Neuron (in vitro differentiated cells): Measurements from ENCODE around the gene SLC12A9.
"Not testable (repeated sequence)": the region's sequence is repeated elsewhere in the genome, so short reads cannot be mapped to it uniquely, and the experiment has no call there.

ENCODE experiments used
- H2AFZ ChIP-seq: one replicate; pipeline ENCODE4 v1.6.1; 2013; ENCODE audit warnings: low read depth, mild to moderate bottlenecking, inconsistent platforms, low read length, moderate library complexity
- H3K27me3 ChIP-seq: one replicate; pipeline ENCODE4 v1.6.1; 2013; ENCODE audit warnings: low read length; ENCODE audit not compliant: insufficient read depth
- H3K36me3 ChIP-seq: one replicate; pipeline ENCODE4 v1.6.1; 2013; ENCODE audit warnings: low read length; ENCODE audit not compliant: insufficient read depth
- H3K4me1 ChIP-seq: one replicate; pipeline ENCODE4 v1.6.1; 2013; ENCODE audit warnings: low read length; ENCODE audit not compliant: insufficient read depth
- H3K4me3 ChIP-seq: 2 replicates; pipeline ENCODE4 v1.5.1; 2013; ENCODE audit warnings: mild to moderate bottlenecking, low read length, moderate library complexity
- H3K9me3 ChIP-seq: one replicate; pipeline ENCODE4 v1.6.1; 2013; ENCODE audit warnings: low read length

Gene SLC12A9

GRCh38 chr7:100893910-100894721, 41.6 kb downstream of the SLC12A9 start:
- no peak overlapping the region for H2AFZ ChIP-seq
- no peaks in the 10 kb centered on the region for H3K36me3 ChIP-seq
- H3K27me3 ChIP-seq = peaks cover 14% of the 10 kb centered on the region
- no peak overlapping the region for H3K4me3 ChIP-seq
- no peaks in the 10 kb centered on the region for H3K9me3 ChIP-seq
- peaks cover 31% of the 10 kb centered on the region for H3K4me1 ChIP-seq

- no peaks in the 10 kb centered on the region for H3K36me3 ChIP-seq
- H3K4me1 ChIP-seq = peaks cover 27% of the 10 kb centered on the region
- H3K9me3 ChIP-seq = no peaks in the 10 kb centered on the region
- H2AFZ ChIP-seq = no peak overlapping the region
- H3K27me3 ChIP-seq = peaks cover 14% of the 10 kb centered on the region
- peak overlapping the region; percentile 38 for H3K4me3 ChIP-seq
Measured at GRCh38 chr7:100894860-100895700, 42.6 kb downstream of the SLC12A9 start.

DNA sequence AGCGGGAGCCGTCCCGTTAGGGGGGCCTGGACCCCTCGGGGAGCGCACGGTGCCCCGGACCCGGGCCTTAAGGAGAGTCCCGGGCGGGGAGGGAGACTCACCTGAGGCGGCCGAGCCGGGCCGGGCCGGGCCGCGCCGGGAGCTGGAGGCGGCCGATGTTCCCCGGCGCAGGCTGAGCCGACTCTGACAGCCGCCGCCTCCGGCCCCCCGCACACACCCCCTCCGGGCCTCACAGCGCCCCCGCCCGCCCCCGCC, 43.1 kb downstream of the SLC12A9 start, which contains the start of gene ACHE:
Gene ACHE, minus strand, starts transcription at position 188 of the 255 bp plus-strand sequence. CDS start 1,656 bp downstream, outside the sequence.
- H3K4me3 ChIP-seq = peak within 1 kb of the TSS; percentile 38
- no peaks in the 10 kb centered on the region for H3K36me3 ChIP-seq
- H2AFZ ChIP-seq = no peak within 1 kb of the TSS
- H3K27me3 ChIP-seq = peaks cover 14% of the 10 kb centered on the region
- no peaks in the 10 kb centered on the region for H3K9me3 ChIP-seq
- peaks cover 23% of the 10 kb centered on the region for H3K4me1 ChIP-seq

DNA sequence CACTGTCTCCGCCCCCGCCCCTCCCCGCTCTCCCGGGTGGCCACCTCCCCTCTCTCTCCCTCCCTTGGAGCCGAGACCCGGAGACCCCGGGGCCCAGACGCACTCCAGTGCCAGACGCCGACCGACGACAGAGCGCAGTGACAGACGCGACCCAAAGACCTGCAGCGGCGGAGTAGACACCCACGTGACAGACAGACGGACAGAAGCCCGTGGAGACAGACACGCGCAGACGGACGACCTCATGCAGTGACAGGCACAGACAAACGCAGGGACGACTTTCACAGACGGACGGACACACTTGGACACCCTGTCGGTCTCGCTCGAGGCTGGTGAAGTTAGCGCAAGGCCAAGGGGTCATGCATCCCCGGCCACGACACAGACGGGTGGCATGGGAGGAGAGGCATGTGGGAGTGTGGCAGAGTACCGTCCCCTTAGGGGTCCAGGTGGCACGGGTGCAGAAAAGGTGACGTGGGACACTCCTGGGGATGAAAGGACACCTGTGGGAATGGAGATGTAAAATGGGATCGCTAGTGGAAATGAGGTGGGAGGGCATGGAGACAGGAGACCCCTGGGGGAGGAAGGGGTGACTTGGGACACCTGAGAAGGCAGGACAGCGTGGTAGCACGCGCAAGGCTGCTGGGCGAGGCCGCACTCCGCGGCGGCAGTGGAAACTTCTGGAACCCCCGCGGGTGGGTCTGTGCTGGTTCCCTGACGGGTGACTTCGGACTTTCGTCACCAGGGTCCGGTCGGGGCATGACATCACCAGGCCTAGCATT, 43.6 kb downstream of the SLC12A9 start:
- peaks cover 14% of the 10 kb centered on the region for H3K27me3 ChIP-seq
- H2AFZ ChIP-seq = no peak overlapping the region
- peak overlapping the region; percentile 34 for H3K4me3 ChIP-seq
- no peaks in the 10 kb centered on the region for H3K9me3 ChIP-seq
- H3K36me3 ChIP-seq = no peaks in the 10 kb centered on the region
- H3K4me1 ChIP-seq = peaks cover 18% of the 10 kb centered on the region

GRCh38 chr7:100896732-100897608, 44.5 kb downstream of the SLC12A9 start:
- H3K9me3 ChIP-seq = no peaks in the 10 kb centered on the region
- H3K27me3 ChIP-seq = peaks cover 14% of the 10 kb centered on the region
- peak overlapping the region; percentile 36 for H3K4me3 ChIP-seq
- peaks cover 14% of the 10 kb centered on the region for H3K4me1 ChIP-seq
- no peaks in the 10 kb centered on the region for H3K36me3 ChIP-seq
- no peak overlapping the region for H2AFZ ChIP-seq

DNA sequence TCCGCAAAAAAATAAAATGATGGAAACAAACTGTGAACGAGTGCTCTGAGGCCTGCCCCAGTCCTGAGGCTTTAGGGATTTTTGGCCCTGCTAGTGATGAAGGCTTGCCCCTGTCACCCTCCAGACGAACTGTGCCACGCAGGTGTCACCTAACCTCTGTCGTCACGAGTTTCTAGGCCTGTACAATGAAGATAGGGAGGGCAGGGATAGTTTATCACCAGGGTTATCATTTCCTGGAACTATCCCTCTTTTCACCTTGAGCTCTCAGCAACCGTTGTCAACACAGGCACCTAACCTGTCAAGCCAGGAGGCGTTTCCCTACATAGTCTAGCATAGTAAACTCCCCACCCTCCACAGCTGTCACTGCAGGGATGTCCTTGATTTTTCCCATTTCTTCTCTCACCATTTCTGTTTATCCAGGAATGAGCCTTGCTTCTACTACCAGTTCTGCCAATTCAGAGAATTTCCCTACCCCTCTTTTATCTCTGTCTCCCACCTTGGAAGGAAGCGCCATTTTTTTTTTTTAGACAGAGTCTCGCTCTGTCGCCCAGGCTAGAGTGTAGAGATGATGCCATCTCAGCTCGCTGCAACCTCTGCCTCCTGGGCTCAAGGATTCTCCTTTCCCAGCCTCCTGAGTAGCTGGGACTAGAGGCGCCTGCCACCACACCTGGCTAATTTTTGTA, 45.4 kb downstream of the SLC12A9 start:
- Histone ChIP-seq H2AFZ (no peak overlapping the region), H3K9me3 (no peaks in the 10 kb centered on the region), H3K4me1 (peaks cover 14% of the 10 kb centered on the region), H3K36me3 (no peaks in the 10 kb centered on the region), H3K4me3 (no peak overlapping the region), H3K27me3 (peaks cover 14% of the 10 kb centered on the region)

DNA sequence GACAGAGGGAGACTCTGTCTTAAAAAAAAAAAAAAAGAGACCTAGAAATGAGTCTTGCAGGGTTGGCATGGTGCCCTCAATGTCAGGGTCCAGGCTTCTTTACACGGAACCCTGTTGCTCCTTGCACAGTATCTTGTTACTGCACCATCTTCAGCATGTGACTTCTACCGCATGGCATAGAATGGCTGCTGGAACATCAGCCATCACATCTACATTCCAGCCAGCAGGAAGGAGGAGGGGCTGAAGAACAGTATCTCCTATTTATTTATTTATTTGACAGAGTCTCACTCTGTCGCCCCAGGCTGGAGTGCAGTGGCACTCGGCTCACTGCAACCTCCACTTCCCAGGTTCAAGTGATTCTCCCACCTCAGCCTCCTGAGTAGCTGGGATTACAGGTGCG, 46.9 kb downstream of the SLC12A9 start:
- peaks cover 9% of the 10 kb centered on the region for H3K4me1 ChIP-seq
- H3K9me3 ChIP-seq = no peaks in the 10 kb centered on the region
- H3K27me3 ChIP-seq = peaks cover 14% of the 10 kb centered on the region
- no peak overlapping the region for H2AFZ ChIP-seq
- H3K4me3 ChIP-seq = no peak overlapping the region
- no peaks in the 10 kb centered on the region for H3K36me3 ChIP-seq

DNA sequence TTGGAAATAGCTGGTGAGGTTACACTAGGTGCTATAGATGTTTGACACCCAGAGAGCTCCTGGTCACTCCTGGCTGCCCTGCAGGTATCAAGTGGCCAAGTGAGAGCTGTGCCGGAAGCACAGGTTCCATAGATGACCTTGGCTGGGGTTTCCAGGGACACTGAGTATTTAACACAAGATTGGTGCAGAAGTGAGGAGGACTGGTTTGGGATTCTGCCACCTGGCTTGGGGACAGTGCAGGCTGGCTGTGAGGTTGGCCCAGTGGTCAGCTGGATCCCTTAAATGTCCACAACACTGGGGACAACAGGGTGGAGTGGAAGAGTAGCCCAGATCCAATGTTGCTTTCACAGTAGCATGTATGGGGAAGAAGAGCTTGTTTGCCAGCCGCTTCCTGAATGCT, 48.5 kb downstream of the SLC12A9 start:
- Histone ChIP-seq H3K27me3 (peaks cover 13% of the 10 kb centered on the region), H3K4me3 (no peak overlapping the region), H2AFZ (no peak overlapping the region), H3K36me3 (no peaks in the 10 kb centered on the region), H3K4me1 (peaks cover 5% of the 10 kb centered on the region), H3K9me3 (no peaks in the 10 kb centered on the region)

- H3K4me1 ChIP-seq = no peaks in the 10 kb centered on the region
- H3K4me3 ChIP-seq = no peak overlapping the region
- no peaks in the 10 kb centered on the region for H3K36me3 ChIP-seq
- peaks cover 6% of the 10 kb centered on the region for H3K27me3 ChIP-seq
- H3K9me3 ChIP-seq = peaks cover 2% of the 10 kb centered on the region
- H2AFZ ChIP-seq = no peak overlapping the region
Measured at GRCh38 chr7:100901921-100902332, 49.4 kb downstream of the SLC12A9 start.

DNA sequence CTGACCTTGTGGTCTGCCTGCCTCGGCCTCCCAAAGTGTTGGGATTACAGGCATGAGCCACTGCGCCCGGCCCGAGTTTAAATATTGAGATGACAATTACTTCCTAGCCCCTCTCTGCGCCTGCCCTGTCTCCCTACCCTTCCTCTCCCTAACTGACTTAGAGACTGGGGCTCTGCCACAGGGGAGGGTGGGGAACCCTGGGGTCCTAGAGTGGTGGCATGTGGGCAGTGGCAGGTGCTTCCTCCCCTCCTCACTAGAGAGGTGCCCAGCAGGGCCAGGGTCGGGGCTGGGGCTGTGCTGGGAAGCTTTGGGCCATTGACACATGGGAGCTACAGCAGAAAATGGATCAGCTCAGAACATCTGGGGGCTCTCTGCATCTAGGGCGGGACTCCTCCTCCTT, 50.1 kb downstream of the SLC12A9 start:
- H2AFZ ChIP-seq = no peak overlapping the region
- H3K9me3 ChIP-seq = peaks cover 2% of the 10 kb centered on the region
- no peak overlapping the region for H3K4me3 ChIP-seq
- no peaks in the 10 kb centered on the region for H3K36me3 ChIP-seq
- H3K27me3 ChIP-seq = peaks cover 3% of the 10 kb centered on the region
- no peaks in the 10 kb centered on the region for H3K4me1 ChIP-seq

DNA sequence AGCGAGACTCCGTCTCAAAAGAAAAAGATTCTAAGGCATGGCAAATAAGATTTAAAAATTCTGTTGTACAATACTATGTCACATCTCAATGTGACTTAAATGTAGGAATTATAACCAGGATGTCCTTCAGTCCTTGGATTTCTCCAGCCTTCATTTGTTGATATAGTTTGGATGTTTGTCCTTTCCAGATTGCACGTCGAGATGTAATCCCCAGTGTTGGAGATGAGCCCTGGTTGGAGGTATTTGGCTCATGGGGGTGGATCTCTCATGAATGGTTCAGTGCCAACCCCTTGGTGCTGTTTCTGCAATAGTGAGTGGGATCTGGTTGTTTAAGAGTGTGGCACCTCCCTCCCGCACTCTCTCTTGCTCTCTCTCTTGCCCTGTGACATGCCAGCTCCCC, 56.0 kb downstream of the SLC12A9 start:
- H3K27me3 ChIP-seq = no peaks in the 10 kb centered on the region
- H2AFZ ChIP-seq = no peak overlapping the region
- peaks cover 2% of the 10 kb centered on the region for H3K9me3 ChIP-seq
- H3K4me3 ChIP-seq = no peak overlapping the region
- H3K36me3 ChIP-seq = no peaks in the 10 kb centered on the region
- H3K4me1 ChIP-seq = no peaks in the 10 kb centered on the region

- H3K4me1 ChIP-seq, H2AFZ ChIP-seq, H3K36me3 ChIP-seq, H3K9me3 ChIP-seq, H3K4me3 ChIP-seq, H3K27me3 ChIP-seq: not testable (repeated sequence)
Measured at GRCh38 chr7:100910443-100910842, 57.9 kb downstream of the SLC12A9 start.
